Measurements from ENCODE around the gene TBC1D10A.

DNA sequence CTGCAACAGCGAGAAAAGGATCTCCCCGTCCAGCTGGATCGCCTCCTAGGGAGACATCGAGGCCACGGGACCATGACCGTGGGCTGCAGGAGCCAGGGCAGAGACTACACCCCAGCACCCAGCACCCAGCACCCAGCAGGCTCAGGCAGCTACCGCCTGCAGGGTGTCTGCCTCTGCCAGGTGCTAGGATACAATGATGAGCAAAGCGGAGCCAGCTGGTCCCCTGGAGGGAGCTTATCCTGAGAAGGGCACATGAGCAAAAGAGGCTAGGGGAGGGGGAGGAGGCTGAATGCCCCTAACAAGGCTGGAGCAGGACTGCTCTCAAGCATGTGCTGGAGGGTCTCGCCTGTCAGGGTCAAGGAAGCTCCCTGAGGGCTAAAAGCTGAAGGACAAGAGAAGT lies 32.7 kb downstream of the TBC1D10A start:
- TF ChIP-seq, protein P1, sequence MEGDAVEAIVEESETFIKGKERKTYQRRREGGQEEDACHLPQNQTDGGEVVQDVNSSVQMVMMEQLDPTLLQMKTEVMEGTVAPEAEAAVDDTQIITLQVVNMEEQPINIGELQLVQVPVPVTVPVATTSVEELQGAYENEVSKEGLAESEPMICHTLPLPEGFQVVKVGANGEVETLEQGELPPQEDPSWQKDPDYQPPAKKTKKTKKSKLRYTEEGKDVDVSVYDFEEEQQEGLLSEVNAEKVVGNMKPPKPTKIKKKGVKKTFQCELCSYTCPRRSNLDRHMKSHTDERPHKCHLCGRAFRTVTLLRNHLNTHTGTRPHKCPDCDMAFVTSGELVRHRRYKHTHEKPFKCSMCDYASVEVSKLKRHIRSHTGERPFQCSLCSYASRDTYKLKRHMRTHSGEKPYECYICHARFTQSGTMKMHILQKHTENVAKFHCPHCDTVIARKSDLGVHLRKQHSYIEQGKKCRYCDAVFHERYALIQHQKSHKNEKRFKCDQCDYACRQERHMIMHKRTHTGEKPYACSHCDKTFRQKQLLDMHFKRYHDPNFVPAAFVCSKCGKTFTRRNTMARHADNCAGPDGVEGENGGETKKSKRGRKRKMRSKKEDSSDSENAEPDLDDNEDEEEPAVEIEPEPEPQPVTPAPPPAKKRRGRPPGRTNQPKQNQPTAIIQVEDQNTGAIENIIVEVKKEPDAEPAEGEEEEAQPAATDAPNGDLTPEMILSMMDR (IDR thresholded peaks at IDR 0.05): no peak
- TF ChIP-seq POLR2A (IDR thresholded peaks at IDR 0.05) (no peak), POLR2AphosphoS5 (IDR thresholded peaks at IDR 0.05) (no peak)
